Esophagus squamous epithelium (tissue), 4 donors: ENCODE data around the gene CTSE.

Source experiments
- CTCF ChIP-seq, 6 experiments: fragments of 450-650 bp in 4 of 6; fragments of 200-600 bp in 2 of 6; sonication (generic) in 2 of 6; IDR thresholded peaks; one replicate each; pipeline ENCODE4 v1.5.1; 2016 to 2019; ENCODE audit warnings: antibody characterized with exemption in 6 of 6, mild to moderate bottlenecking in 4 of 6, moderate library complexity in 4 of 6
- POLR2A ChIP-seq, 4 donors: fragments of 450-650 bp; IDR thresholded peaks; one replicate each; pipeline ENCODE4 v1.6.1; 2017; ENCODE audit warnings: antibody characterized with exemption in 4 of 4, mild to moderate bottlenecking in 4 of 4, moderate library complexity in 3 of 4

GRCh38 chr1:206062464-206062863 is 38.8 kb upstream of the CTSE start:
- no peak for TF ChIP-seq CTCF (IDR thresholded peaks at IDR 0.05)
- TF ChIP-seq POLR2A (IDR thresholded peaks at IDR 0.05) = no peak
